Endothelial cell of umbilical vein (primary cell): Measurements from ENCODE around the gene EML4. TPM values are rescaled to one million over a fixed set of nuclear protein-coding genes. Genes with fewer than 3 reads are reported as not detected.

ENCODE experiments used
- BruUV-seq: library from RNA; stranded (reverse); fragments of 400-500 nt; replicated peaks from 2 replicates; lab custom pipeline; 2021; lab: Mats Ljungman, UMichigan
- CTCF ChIA-PET: fragments of 300-600, 350-600 bp; sonication (Branson Sonifier 250); formaldehyde crosslinking; loops from one replicate; lab custom pipeline; 2021; ENCODE audit warnings: antibody characterized with exemption, inconsistent platforms; lab: Charles Lee
- POLR2A ChIA-PET: fragments of 300-600, 350-600 bp; sonication (Branson Sonifier 250); formaldehyde crosslinking; loops from one replicate; lab custom pipeline; 2021; ENCODE audit warnings: antibody characterized with exemption, inconsistent platforms; lab: Charles Lee
- DNase-seq: peaks from one replicate; pipeline ENCODE4 v3.0.0-alpha.2; 2011; ENCODE audit warnings: low read depth, low spot score
- FAIRE-seq: peaks from 2 replicates; lab custom pipeline; 2011; peaks lifted over from hg19 to GRCh38; lab: Jason Lieb, UNC
- H2AFZ ChIP-seq: 2 replicates; pipeline ENCODE4 v1.6.0; 2012; ENCODE audit warnings: low read depth, low read length, control low read depth, inconsistent platforms
- H3K27ac ChIP-seq: 2 replicates; pipeline ENCODE4 v1.5.1; 2011; ENCODE audit warnings: low read depth, mild to moderate bottlenecking, control low read depth, low read length, moderate library complexity; ENCODE audit not compliant: insufficient read depth
- H3K27me3 ChIP-seq, 2 experiments: 2 replicates each; pipeline versions ENCODE4 v1.6.0 to v1.6.1; 2011; ENCODE audit warnings: low read length in 2 of 2, mixed read lengths in 1 of 2; ENCODE audit not compliant: control insufficient read depth in 2 of 2, insufficient read depth in 2 of 2
- H3K36me3 ChIP-seq, 2 experiments: 2 replicates in 1 of 2; 3 replicates in 1 of 2; pipeline ENCODE4 v1.5.1; 2011; ENCODE audit warnings: low read length in 2 of 2, mild to moderate bottlenecking in 1 of 2, moderate library complexity in 1 of 2; ENCODE audit not compliant: control insufficient read depth in 2 of 2, insufficient read depth in 2 of 2; ENCODE audit errors: extremely low read depth in 1 of 2
- H3K4me1 ChIP-seq: 3 replicates; pipeline ENCODE4 v1.5.1; 2011; ENCODE audit warnings: mild to moderate bottlenecking, low read length; ENCODE audit not compliant: control insufficient read depth, insufficient read depth; ENCODE audit errors: extremely low read depth
- H3K4me2 ChIP-seq: 2 replicates; pipeline ENCODE4 v1.6.1; 2011; ENCODE audit warnings: low read length, control low read depth, mixed read lengths; ENCODE audit not compliant: insufficient read depth
- H3K4me3 ChIP-seq, 3 experiments: fragments of 200-600 bp in 1 of 3; sonication (generic), shearing (Covaris generic) in 1 of 3; replicated peaks in 1 of 3; 2 replicates each; pipeline ENCODE4 v1.5.1; 2011 to 2016; ENCODE audit warnings: control low read depth in 3 of 3, low read length in 3 of 3, mild to moderate bottlenecking in 2 of 3, inconsistent platforms in 1 of 3, low read depth in 1 of 3, moderate library complexity in 1 of 3; ENCODE audit not compliant: insufficient read depth in 1 of 3
- H3K79me2 ChIP-seq: 2 replicates; pipeline ENCODE4 v1.6.0; 2012; ENCODE audit warnings: low read length, inconsistent platforms; ENCODE audit not compliant: control insufficient read depth, insufficient read depth
- H3K9ac ChIP-seq: replicated peaks from 2 replicates; pipeline ENCODE3; 2011; ENCODE audit warnings: low read length, control low read depth; ENCODE audit not compliant: insufficient read depth; ENCODE audit errors: extremely low read depth
- H3K9me1 ChIP-seq: replicated peaks from 3 replicates; pipeline ENCODE4 v1.6.0; 2011; ENCODE audit warnings: mild to moderate bottlenecking, low read length; ENCODE audit not compliant: control insufficient read depth, insufficient read depth; ENCODE audit errors: extremely low read depth
- H3K9me3 ChIP-seq: replicated peaks from 2 replicates; pipeline ENCODE4 v1.5.1; 2012; ENCODE audit warnings: low read length, inconsistent platforms; ENCODE audit not compliant: control insufficient read depth, insufficient read depth
- H4K20me1 ChIP-seq: replicated peaks from 2 replicates; pipeline ENCODE3; 2011; ENCODE audit warnings: mild to moderate bottlenecking, low read length; ENCODE audit not compliant: control insufficient read depth, insufficient read depth; ENCODE audit errors: extremely low read depth
- EZH2 ChIP-seq: IDR thresholded peaks from 2 replicates; pipeline ENCODE4 v1.6.1; 2012; ENCODE audit warnings: borderline replicate concordance, low read depth, mild to moderate bottlenecking, moderate library complexity, low read length, inconsistent platforms; ENCODE audit not compliant: severe bottlenecking
- FOS ChIP-seq: IDR thresholded peaks from 2 replicates; pipeline ENCODE4 v1.6.1; 2011; ENCODE audit warnings: mild to moderate bottlenecking, low read length, moderate library complexity, borderline replicate concordance; ENCODE audit not compliant: insufficient read depth
- GATA2 ChIP-seq: IDR thresholded peaks from 2 replicates; pipeline ENCODE4 v1.7.0; 2011; ENCODE audit warnings: low read depth, mild to moderate bottlenecking, moderate library complexity, mixed read lengths, low read length; ENCODE audit not compliant: insufficient read length, insufficient read depth
- JUN ChIP-seq: IDR thresholded peaks from 2 replicates; pipeline ENCODE4 v1.6.1; 2011; ENCODE audit warnings: borderline replicate concordance, low read depth; ENCODE audit not compliant: insufficient read length, insufficient read depth
- MYC ChIP-seq: IDR thresholded peaks from one replicate; pipeline ENCODE4 v1.6.1; 2011; ENCODE audit warnings: mild to moderate bottlenecking, low read depth, low read length
- POLR2A ChIP-seq: IDR thresholded peaks from 2 replicates; pipeline ENCODE4 v1.6.1; 2012; ENCODE audit warnings: low read depth, mild to moderate bottlenecking, control low read depth, low read length
- POLR2AphosphoS5 ChIP-seq: IDR thresholded peaks from 2 replicates; pipeline ENCODE4 v1.6.1; 2012; ENCODE audit warnings: low read depth, mild to moderate bottlenecking, control low read depth, low read length, moderate library complexity; ENCODE audit not compliant: insufficient read depth
- dilution Hi-C: fragments of 300-500 bp; cut with MboI; formaldehyde crosslinking; loops from one replicate; pipeline ENCODE4 v1.15.0; 2019; ENCODE audit warnings: low sequenced_read_pairs; ENCODE audit not compliant: extremely low pct_ligation_motif_present
- intact Hi-C: fragments of 100-400 bp; cut with micrococcal nuclease; formaldehyde crosslinking; loops from one replicate; pipeline ENCODE4 v1.10.0; 2022
- polyA plus RNA-seq, 4 experiments: library from polyadenylated mRNA; depleted of rRNA in 3 of 4; stranded (reverse) in 3 of 4; unstranded in 1 of 4; fragments of >200 nt; gene quantifications; 2 replicates each; pipeline versions ENCODE4 v1.2.1 to v1.2.3, GENCODE V29; 2011 to 2012; ENCODE audit warnings: missing spikeins in 1 of 4
- total RNA-seq: library from RNA; stranded (reverse); gene quantifications from 2 replicates; pipeline ENCODE4 v1.2.3, GENCODE V29; 2021
- TF ChIP-seq, protein P1 (sequence below), 2 donors: IDR thresholded peaks; 1 replicate in 1 of 2; 2 replicates in 1 of 2; pipeline ENCODE4 v1.5.1; 2011; ENCODE audit warnings: low read length in 2 of 2, mild to moderate bottlenecking in 2 of 2, moderate library complexity in 2 of 2, control low read depth in 1 of 2, inconsistent platforms in 1 of 2, low read depth in 1 of 2; ENCODE audit not compliant: insufficient read depth in 1 of 2; ENCODE audit errors: extremely low read depth in 1 of 2
- TF ChIP-seq, protein P2 (sequence below): IDR thresholded peaks from 2 replicates; pipeline ENCODE4 v1.6.1; 2011; ENCODE audit not compliant: insufficient read depth, insufficient read length

Gene EML4
- total and polyA plus RNA-seq, 2 donors (not counting 3 experiments of a cell fraction or from before 2014, with no cell fraction given): 13.3 to 32.0 TPM

DNA sequence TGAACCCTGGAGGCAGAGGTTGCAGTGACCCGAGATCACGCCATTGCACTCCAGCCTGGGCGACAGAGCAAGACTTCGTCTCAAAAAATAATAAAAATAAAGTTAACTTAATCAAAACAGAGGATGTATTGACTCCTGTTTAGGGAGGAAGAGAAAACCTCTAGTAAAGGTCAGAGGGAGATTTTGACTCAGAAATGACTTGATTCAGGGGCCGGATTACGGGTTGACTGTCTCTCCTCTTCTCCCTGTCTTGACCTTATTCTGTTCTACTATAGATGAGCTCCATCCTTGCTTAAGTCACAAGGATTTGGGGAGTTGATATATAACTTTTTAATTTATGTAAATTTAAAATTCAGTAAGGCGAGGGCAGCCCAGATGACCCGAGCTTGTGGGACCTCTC, 120.9 kb downstream of the EML4 start:
- FAIRE-seq: no peak
- no peaks in the 10 kb centered on the region for H3K9me1 ChIP-seq
- no peak overlapping the region for H3K27ac ChIP-seq
- ChIA-PET POLR2A (no interaction called here), CTCF (interaction anchor here (1.4 to 1.5 kb wide), 2 partner anchors 33 to 39 kb away, joined by 3 to 5 read pairs; no protein-coding TSS in a partner anchor)
- no peak overlapping the region for H3K4me2 ChIP-seq
- BruUV-seq: no TSS peak
- dilution Hi-C loops: no loop called here
- no peaks in the 10 kb centered on the region for H3K27me3 ChIP-seq
- no peak overlapping the region for H2AFZ ChIP-seq
- no peaks in the 10 kb centered on the region for H3K4me1 ChIP-seq
- intact Hi-C loops: no loop called here
- H3K9ac ChIP-seq: no peak overlapping the region
- H4K20me1 ChIP-seq: no peaks in the 10 kb centered on the region
- no peaks in the 10 kb centered on the region for H3K79me2 ChIP-seq
- H3K9me3 ChIP-seq: no peaks in the 10 kb centered on the region
- peaks cover 0 to 3% of the 10 kb centered on the region in 2 experiments for H3K36me3 ChIP-seq
- DNase-seq: no peak
- no peak for TF ChIP-seq POLR2AphosphoS5
- TF ChIP-seq, protein P1, sequence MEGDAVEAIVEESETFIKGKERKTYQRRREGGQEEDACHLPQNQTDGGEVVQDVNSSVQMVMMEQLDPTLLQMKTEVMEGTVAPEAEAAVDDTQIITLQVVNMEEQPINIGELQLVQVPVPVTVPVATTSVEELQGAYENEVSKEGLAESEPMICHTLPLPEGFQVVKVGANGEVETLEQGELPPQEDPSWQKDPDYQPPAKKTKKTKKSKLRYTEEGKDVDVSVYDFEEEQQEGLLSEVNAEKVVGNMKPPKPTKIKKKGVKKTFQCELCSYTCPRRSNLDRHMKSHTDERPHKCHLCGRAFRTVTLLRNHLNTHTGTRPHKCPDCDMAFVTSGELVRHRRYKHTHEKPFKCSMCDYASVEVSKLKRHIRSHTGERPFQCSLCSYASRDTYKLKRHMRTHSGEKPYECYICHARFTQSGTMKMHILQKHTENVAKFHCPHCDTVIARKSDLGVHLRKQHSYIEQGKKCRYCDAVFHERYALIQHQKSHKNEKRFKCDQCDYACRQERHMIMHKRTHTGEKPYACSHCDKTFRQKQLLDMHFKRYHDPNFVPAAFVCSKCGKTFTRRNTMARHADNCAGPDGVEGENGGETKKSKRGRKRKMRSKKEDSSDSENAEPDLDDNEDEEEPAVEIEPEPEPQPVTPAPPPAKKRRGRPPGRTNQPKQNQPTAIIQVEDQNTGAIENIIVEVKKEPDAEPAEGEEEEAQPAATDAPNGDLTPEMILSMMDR (IDR thresholded peaks at IDR 0.05; ENCODE audit: extremely low read depth in 1 of 2, insufficient read depth in 1 of 2, low read depth in 1 of 2, low read length in 2 of 2): no peak
- TF ChIP-seq POLR2A: no peak
- H3K4me3 ChIP-seq: no peak overlapping the region

DNA sequence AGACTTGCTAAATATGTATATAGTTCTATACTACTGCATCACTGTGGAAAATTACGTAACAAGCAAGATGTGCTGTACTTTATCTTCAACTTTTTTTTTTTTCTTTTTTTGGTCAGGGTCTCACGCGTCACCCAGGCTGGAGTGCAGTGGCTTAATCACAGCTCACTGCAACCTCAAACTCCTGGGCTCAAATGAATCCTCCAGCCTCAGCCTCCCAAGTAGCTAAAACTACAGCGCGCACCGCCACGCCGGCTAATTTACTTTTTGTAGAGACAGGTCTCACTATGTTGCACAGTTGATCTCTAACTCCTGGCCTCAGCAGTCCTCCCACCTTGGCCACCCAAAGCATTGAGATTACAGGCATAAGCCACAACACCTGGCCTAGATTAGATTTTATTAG, 123.9 kb downstream of the EML4 start:
- FAIRE-seq: no peak
- no peak overlapping the region for H3K4me2 ChIP-seq
- no peaks in the 10 kb centered on the region for H3K79me2 ChIP-seq
- BruUV-seq: no TSS peak
- CTCF ChIA-PET: interaction anchor here (1.4 kb wide), 1 partner anchor 97 kb away, joined by 3 read pairs; no protein-coding TSS in a partner anchor
- H3K4me1 ChIP-seq: peaks cover 13% of the 10 kb centered on the region
- no peak overlapping the region for H2AFZ ChIP-seq
- no peak overlapping the region for H3K27ac ChIP-seq
- TF ChIP-seq POLR2A: no peak
- no peak for TF ChIP-seq JUN
- TF ChIP-seq MYC: no peak
- TF ChIP-seq GATA2: no peak
- TF ChIP-seq, protein P2, sequence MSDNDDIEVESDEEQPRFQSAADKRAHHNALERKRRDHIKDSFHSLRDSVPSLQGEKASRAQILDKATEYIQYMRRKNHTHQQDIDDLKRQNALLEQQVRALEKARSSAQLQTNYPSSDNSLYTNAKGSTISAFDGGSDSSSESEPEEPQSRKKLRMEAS: no peak
- TF ChIP-seq EZH2: no peak
- TF ChIP-seq, protein P1 (IDR thresholded peaks at IDR 0.05; ENCODE audit: extremely low read depth in 1 of 2, insufficient read depth in 1 of 2, low read depth in 1 of 2, low read length in 2 of 2): no peak
- no peak for TF ChIP-seq FOS
- dilution Hi-C loops: no loop called here
- no peak overlapping the region for H3K9ac ChIP-seq
- no peaks in the 10 kb centered on the region for H3K36me3 ChIP-seq
- no peak overlapping the region for H3K4me3 ChIP-seq
- DNase-seq: no peak
- intact Hi-C loops: no loop called here
- POLR2A ChIA-PET: no interaction called here
- no peaks in the 10 kb centered on the region for H3K9me3 ChIP-seq
- H3K27me3 ChIP-seq: no peaks in the 10 kb centered on the region
- no peaks in the 10 kb centered on the region for H3K9me1 ChIP-seq
- H4K20me1 ChIP-seq: no peaks in the 10 kb centered on the region
